ENCODE results near the gene GPC6.

GPC6 gene

GRCh38 chr13:94009701-94010100 is 783.1 kb downstream of the GPC6 start:
- no peak for DNase-seq

- DNase-seq = no peak
Measured at GRCh38 chr13:94014461-94014860, 787.9 kb downstream of the GPC6 start.

GRCh38 chr13:94020426-94020825 is 793.8 kb downstream of the GPC6 start:
- DNase-seq = no peak

- no peak for DNase-seq
Measured at GRCh38 chr13:94020833-94021232, 794.2 kb downstream of the GPC6 start.

GRCh38 chr13:94028234-94028633 is 801.6 kb downstream of the GPC6 start:
- no peak for DNase-seq

GRCh38 chr13:94028650-94029049 is 802.0 kb downstream of the GPC6 start:
- no peak for DNase-seq

GRCh38 chr13:94030415-94031119 is 804.0 kb downstream of the GPC6 start:
- no peak for DNase-seq

- DNase-seq = no peak
Measured at GRCh38 chr13:94031609-94032008, 805.0 kb downstream of the GPC6 start.

GRCh38 chr13:94033098-94033497 is 806.5 kb downstream of the GPC6 start:
- DNase-seq = no peak

- DNase-seq = no peak
Measured at GRCh38 chr13:94033830-94034642, 807.4 kb downstream of the GPC6 start.

- no peak for DNase-seq
Measured at GRCh38 chr13:94050039-94050438, 823.4 kb downstream of the GPC6 start.

GRCh38 chr13:94050686-94051085 is 824.1 kb downstream of the GPC6 start:
- no peak for DNase-seq

- no peak for DNase-seq
Measured at GRCh38 chr13:94053986-94054593, 827.5 kb downstream of the GPC6 start.

GRCh38 chr13:94056362-94056990 is 829.9 kb downstream of the GPC6 start:
- no peak for DNase-seq

- no peak for DNase-seq
Measured at GRCh38 chr13:94057618-94058186, 831.1 kb downstream of the GPC6 start.

GRCh38 chr13:94058821-94059360 is 832.3 kb downstream of the GPC6 start:
- DNase-seq = no peak

GRCh38 chr13:94061301-94061700 is 834.7 kb downstream of the GPC6 start:
- DNase-seq = no peak

GRCh38 chr13:94063096-94063495 is 836.5 kb downstream of the GPC6 start:
- DNase-seq = no peak

- no peak for DNase-seq
Measured at GRCh38 chr13:94063848-94064247, 837.2 kb downstream of the GPC6 start.

GRCh38 chr13:94065741-94066140 is 839.1 kb downstream of the GPC6 start:
- no peak for DNase-seq

GRCh38 chr13:94073007-94073744 is 846.6 kb downstream of the GPC6 start:
- no peak for DNase-seq

GRCh38 chr13:94079876-94080275 is 853.3 kb downstream of the GPC6 start:
- no peak for DNase-seq

All from AML-193 (cell line).